CD4-positive, alpha-beta T cell treated with Interleukin-4 for 4 hours (primary cell): ENCODE measurements around the gene S100A9.
"Not testable (repeated sequence)": the region's sequence is repeated elsewhere in the genome, so short reads cannot be mapped to it uniquely, and the experiment has no call there.

Source experiments
- DNase-seq: peaks from one replicate; pipeline ENCODE4 v3.0.0-alpha.2; 2020

S100A9 gene

DNA sequence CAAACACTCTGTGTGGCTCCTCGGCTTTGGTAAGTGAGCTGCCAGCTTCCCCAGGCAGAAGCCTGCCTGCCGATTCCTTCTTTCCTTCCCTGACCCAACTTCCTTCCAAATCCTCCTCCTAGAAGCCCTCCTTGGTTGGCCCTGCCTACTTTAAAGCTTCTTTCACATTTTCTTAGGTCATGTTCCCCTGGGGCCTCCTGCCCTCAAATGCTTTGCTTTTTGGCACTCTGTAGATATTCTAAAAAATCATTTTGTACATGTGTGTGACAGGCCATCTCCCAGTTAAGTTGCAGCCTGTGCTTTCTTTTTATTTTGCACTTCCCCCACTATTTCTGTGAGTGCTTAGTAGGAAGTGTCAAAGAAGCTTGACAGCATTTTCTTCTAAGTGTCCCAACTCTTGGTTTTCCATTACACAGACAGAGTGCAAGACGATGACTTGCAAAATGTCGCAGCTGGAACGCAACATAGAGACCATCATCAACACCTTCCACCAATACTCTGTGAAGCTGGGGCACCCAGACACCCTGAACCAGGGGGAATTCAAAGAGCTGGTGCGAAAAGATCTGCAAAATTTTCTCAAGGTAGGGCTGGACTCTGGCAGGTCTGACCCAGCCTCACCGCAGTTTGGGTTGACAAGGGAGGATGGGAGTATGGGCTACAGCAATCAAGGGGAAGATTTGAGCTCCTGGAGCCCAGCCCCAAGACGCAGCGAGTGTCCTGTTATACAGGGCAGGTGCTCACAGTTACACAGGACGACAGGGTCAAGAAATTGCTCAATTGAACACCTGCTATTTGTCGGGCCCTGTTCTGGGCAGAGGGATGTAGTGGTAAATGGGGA lies at the start of gene S100A9:
Gene S100A9 (plus strand): TSS at position 2 of the 838 bp plus-strand sequence. CDS start 430 bp downstream, at position 432.
- no peak for DNase-seq

DNA sequence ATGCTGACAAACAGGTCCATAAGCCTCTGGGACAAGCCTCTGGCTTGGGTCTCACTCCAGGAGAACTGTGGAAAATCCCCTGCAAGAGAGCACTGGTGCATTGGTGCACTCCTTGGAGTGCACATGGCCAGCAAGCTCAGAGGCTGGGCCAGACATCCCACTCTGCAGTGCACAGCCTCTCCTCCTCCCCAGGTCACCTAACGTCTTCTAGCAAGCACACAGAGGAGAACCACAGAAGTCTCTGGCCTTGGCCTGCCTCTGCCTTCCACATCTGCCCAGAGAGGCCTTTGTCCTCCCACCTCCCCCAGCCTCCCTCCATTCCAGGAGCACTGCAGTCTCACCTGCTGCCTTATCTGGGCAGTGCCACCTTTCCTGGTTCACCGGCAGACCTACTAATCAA lies 49.1 kb upstream of the S100A9 start:
- no peak for DNase-seq

DNA sequence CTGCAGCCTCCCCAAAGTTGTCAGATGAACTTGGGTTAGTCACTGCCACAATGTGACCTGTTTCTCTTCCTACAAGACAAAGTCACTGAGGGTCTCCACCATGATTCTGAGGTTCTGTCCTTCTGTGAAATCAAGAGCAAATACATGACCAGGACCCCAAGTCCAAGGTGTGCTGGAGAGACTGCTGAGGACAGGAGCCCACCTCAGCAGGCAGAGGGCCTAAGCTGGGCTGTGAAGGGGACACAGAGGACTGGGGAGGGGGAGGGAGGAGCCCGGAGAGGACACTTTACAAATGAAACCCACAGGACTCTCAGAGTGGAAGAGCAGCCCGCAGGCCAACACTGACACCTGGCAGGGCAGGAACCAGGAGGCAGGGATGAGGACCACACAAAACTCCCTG lies 48.2 kb upstream of the S100A9 start:
- no peak for DNase-seq

DNA sequence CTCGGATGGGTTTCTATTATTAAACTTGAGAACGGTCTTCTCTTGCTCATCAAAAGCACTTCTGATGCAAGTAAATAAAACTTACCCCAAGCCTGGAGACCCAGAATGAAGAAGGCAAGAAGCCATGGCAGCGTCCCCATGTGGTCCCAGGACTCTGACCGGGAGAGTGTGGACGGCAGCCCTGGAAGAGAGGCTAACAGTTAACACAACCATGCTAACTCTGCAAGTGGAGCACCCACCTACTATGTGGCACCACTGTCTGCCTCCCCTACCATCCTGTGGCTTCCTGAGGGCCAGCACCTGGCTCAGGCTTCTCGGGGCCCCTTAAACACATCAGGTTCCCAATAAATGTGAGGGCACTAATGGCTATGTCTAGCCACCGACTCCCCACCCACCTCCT lies 47.1 kb upstream of the S100A9 start:
- no peak for DNase-seq

DNA sequence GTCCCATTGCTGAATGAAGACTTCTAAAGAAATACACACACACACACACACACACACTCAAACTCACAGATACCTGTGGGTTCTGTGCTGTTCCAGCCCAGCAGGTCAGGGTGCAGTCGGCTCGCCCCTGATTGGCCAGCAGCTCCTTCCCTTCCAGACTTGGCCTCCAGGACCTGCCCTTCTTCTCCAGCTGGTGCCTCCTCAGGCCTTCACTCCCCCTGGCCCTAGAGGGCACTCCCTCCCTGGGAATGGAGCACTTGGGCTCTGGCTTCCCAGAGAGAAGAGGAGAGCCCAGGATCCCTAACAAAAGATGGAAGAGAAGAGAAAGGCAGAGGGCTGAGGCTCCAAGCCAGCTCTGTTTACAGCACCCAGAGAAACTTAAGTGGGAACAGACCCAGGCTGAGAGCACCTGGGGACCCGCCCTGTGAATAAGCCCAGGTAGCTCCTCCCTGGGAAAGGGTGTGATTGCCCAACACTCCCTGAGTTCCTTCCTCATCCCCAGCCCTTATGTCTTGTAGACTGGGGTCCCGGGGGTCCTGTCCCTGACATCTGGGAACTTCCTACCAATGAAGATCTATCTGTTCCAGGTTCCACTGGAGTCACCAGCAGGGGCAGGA lies 45.0 kb upstream of the S100A9 start, which contains the start of gene PGLYRP3:
Gene PGLYRP3 (minus strand): TSS at position 383 of the 617 bp plus-strand sequence. CDS start 2,287 bp downstream, outside the sequence.
- DNase-seq: no peak

DNA sequence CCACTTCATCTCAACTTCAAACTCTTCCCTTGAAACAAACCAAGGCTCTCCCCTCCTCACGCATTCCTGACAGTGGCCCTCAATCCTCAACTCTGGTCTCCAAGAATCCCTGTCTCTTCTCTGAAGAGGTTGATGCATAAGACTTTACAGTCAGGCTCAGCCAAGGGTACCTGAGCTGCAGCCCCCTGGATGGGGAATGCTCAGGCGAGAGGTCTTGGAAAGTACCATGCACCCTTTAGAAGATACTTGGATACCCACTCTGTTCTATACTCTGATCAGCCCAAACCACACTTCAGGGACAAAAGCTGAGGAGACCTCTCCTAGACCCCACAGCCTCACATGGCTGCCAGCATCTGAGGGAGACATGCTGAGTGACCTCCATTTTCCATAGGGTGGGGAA lies 44.4 kb upstream of the S100A9 start:
- no peak for DNase-seq

DNA sequence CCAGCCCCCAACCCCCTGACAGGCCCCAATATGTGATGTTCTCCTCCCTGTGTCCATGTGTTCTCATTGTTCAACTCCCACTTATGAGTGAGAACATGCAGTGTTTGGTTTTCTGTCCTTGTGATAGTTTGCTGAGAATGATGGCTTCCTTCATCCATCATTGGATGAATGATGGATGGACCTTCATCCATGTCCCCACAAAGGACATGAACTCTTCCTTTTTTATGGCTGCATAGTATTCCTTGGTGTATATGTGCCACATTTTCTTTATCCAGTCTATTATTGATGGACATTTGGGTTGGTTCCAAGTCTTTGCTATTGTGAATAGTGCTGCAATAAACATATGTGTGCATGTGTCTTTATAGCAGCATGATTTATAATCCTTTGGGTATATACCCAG lies 43.3 kb upstream of the S100A9 start:
- DNase-seq: not testable (repeated sequence)

DNA sequence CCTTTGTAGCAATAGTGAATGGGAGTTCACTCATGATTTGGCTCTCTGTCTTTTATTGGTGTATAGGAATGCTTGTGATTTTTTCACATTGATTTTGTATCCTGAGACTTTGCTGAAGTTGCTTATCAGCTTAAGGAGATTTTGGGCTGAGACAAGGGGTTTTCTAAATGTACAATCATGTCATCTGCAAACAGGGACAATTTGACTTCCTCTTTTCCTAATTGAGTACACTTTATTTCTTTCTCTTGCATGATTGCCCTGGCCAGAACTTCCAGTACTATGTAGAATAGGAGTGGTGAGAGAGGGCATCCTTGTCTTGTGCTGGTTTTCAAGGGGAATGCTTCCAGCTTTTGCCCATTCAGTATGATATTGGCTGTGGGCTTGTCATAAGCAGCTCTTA lies 41.6 kb upstream of the S100A9 start:
- not testable (repeated sequence) for DNase-seq

DNA sequence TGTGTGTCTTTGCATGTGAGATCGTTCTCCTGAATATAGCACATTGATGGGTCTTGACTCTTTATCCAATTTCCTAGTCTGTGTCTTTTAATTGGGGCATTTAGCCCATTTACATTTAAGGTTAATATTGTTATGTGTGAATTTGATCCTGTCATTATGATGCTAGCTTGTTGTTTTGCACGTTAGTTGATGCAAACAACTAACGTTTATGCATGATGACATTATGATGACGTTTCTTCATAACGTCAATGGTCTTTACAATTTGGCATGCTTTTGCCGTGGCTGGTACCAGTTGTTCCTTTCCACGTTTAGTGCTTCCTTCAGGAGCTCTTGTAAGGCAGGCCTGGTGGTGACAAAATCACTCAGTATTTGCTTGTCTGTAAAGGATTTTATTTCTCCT lies 39.5 kb upstream of the S100A9 start:
- DNase-seq: not testable (repeated sequence)

DNA sequence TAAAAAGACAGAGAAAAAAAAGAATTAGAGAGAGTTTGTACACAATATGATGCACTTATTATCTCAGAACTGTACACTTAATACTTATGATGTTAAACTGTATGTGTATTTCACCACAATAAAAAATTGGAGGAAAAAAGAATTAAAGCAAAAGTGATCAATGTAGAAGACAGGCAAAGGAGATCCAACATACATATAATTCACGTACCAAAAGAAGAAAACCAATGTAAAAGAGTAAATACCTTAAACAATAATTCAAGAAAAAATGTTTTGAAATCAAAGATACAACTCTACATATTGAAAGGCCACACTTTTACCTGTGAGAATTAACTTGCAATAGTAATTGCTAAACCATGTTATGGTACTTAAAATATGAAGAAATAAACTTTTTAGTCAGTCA lies 35.1 kb upstream of the S100A9 start:
- DNase-seq: no peak

DNA sequence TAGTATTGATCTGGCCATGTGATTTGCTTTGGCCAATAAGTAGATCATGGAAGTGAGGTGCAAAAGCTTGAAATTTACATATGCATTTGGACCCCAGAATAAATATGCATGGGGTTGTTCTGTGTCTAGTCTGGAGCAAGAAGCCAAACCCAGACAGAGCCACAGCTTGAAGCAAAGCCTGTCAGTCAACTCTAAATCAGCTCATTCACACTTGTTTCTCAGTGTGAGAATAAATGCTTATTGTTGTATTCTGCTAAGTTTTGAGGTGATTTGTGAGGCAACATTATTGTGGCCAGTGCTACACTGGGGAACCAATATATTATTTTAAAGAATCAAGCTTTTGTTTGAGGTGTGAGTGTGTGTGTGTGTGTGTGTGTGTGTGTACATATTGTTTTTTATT lies 32.7 kb upstream of the S100A9 start:
- DNase-seq: no peak

DNA sequence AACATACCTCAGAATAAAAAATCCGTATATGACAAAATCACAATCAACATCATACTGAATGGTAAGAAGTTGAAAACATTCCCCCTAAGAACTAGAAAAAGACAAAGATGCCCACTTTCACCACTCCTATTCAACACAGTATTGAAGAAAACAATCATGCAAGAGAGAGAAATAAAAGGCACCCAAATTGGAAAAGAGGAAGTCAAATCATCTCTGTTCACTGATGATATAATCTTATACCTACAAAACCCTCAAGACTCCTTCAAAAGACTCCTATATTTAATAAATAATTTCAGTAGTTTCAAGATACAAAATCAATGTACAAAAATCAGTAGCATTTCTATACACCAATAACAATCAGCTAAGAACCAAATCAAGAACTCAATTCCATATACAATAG lies 23.8 kb upstream of the S100A9 start:
- DNase-seq: no peak

DNA sequence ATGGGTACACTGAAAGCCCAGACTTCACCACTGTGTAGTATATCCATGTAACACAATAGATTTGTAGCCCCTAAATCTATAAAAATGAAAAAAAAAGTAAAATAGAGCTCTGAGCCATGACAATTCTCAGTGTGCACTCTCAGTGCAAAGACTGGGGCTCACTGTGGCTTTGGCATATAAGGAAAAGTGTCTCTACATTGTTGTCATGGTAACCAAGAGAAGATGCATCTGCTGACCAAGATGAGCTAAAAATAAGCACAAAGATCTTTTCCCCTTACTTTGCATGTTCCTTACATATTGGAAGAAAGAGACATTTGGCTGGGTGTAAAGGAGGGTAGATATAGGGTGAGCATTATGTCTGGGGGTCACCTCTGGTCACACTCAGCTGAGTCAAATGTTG lies 21.0 kb upstream of the S100A9 start:
- DNase-seq: no peak

DNA sequence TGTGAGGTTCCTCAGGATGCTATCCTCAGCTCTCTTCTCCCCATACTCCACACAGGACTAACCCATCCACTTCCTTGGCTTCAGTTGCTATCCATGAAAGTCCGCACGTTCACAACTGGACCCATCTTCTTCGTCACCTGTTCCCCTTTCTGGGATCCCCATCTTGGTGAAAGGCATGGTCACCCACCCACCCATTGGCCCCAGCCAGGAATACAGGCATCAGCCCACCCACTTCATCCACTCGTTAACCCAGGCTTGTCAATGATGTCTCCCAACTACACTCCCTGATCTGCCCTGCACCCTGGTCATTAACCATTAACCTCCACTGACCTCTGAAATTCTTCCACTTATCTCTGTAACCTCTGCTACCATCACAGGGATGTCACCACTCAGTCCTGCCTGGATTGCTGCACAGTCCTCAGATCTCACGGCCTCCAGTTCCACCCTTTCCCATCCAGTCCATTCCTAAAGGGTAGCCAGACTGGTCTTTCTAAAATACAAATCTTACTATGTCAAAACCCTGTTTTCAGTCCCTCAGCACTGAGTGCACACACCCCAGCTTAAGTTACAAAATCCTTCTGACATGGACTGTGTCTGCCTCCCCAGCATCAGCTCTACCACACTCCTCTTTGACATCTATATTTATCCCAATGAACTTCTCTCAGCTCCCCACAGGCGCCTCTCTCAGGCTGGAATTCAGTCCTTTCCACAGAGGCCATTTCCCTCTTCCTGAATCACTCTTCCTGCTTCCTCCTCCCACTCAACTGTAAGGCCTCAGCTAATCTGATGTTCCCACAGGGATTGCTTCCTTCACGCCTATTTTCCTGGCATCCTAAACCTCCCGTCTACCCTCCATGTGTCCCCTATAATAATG lies 19.4 kb upstream of the S100A9 start:
- no peak for DNase-seq

DNA sequence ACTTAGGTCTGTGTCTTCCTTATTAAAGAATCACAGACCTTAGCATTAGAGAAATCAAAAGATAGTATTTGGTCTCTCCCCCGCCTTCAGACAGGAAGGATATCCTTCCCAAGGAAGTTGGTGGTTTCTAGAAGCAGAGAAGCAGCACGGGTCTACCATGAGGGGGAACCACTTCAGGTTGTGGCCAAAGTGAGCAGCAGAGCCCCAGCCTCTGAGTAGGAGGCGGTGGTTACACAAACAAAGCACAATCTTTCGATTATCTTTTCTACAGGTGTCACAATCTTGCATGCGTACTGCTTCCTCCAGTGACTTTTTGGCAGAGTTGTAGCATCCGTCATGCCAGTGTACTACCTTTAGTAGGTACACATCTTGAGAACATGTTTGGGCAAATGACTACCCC lies 17.9 kb upstream of the S100A9 start:
- DNase-seq: no peak

DNA sequence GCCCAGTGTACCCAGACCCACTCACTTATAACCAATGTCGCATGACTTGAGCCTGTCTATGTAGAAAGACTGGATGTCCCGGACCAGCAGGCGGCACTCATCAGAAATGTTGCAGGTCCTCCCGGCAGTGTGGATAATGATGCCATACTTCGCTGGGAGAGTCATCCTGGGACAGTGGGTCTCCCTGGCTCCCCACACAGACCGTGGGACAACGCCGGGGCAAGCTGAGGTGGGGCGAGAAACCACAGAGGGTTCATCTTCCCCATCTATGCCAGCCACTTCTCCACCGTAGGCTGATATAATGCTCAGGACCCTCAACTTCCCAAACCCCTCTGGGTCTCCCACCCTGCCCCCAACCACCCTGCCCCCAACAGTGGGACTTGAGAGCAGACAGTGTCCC lies 17.3 kb upstream of the S100A9 start:
- DNase-seq: no peak

DNA sequence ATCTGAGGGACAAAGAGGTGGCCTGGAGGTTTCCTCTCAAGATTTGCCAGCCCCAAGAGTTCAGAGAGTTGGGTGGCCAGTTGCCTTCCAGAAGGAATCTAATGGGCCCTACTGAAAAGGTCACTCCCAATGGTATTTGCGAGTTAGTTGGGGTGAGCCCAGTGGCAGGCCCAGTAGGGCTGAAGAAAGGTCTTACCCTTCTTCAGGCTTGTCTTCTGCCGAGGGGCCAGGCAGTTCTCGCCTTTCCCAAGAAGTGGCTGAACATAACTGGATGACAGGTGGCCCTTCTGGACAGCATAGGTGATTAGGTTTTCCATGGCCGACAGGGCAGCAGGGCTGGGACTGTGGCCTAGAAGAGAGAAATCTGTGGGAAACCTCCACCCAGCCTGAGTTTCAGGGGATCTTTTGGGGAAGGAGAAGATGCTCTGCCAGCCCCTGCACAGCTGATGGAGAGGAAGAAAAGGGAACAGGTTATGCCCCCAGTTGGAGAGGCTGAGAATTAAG lies 16.2 kb upstream of the S100A9 start:
- DNase-seq: no peak

DNA sequence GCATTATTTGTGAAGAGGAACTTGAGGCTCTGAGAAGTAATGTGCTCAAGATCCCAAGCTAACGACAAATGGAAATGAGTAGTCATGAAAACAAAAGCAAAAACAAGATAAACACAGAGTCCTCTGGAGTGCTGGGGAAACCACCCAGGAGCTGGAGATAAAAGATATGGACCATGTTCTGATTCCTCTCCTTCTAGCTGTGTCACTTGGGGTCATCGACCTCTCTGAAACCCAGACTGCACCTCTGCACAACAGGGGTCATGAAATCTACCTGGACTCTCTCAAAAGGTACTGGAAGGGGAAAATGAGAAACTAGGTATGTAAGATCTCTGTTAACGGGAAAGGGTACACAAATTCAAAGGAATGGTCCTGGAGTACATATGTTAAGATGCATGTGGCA lies 15.5 kb upstream of the S100A9 start:
- no peak for DNase-seq

DNA sequence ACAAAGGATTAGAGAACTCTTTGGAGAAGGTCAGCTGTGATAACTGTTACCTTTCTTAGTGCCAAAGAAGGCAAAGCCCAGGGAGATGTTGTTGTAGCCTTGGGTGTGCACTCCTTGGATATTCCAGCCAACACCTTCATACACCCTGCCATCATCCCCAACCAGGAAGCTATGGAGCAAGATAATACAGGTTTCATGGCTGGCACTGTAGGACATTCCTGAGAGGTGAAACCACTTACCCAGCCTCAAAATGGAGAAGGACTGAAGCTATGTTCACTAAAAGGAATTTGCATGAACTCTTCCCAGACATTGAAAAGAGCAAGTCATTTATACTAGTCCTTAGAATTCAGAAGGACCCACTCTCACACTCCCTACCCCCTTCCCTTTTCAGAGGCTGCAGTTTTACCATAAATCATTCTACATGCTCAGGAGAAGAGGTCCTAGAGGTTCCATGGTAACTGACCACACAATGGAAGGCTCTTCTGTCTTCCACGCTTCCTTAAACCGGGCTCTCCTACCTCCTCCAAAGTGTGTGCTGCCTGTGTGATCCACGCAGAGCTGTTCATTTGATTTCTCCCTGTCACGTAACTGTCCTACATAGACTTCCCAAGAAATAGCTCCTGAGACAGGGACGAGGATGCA lies 14.5 kb upstream of the S100A9 start:
- no peak for DNase-seq

DNA sequence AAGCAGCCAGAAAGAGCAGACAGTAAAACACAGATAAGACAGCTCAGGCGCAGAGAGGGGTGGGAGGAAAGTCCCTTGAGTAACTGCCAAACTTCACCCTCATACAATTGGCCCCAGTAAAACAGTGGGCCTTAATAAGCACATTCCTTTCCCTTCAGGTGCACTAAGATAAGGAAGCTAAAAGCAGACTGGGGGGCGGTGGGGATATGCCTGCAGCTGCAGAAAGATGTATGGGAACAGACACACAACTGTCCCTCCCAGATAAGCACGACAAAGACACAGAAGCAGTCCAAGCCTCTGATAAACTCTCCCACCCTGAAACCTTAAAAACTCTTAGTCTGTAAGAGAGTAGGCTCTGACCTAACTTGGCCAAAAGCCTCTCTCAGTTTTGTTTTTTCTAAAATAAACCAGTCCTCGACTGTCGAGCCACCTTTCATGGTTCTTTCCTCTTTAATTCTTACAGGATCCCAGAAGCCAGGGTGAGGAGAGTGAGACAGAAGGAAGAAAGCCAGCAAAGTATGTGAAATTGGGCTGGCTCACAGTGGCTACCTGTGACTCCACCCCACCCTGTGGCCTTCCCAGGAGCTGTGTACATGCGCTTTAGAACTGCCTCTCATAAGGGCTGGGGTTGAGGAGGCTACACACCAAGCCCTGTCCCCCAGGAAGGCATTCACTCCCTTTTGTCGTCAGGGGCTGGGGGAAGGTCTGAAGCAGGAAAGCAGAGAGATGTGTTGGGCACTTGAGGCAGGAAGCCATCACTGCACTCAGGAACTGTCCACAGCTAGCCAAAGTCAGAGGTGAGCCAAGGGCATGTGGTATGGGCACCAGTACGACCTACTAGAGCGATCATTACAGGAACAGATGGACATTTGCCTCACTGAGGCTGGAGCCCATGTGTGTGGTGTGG lies 13.6 kb upstream of the S100A9 start:
- no peak for DNase-seq

DNA sequence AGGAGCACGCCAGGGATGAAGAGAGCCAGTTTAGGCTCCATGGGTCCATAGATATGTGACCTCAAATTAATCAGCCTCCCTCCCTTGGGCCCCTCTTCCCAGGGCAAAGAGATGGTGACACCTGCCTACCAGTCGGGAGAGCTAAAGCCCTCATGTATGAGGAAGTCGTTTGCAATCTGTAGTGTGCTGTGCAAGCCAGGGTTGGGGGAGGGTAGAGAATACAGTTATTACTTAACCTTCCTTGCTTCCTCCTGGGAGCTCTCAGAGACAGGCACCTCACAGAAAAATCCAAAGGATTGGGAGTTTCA lies 13.0 kb upstream of the S100A9 start:
- no peak for DNase-seq
